Measurements from ENCODE around the gene SUN1.

- TF ChIP-seq GATA2 (IDR thresholded peaks at IDR 0.05; ENCODE audit: low read depth, low read length) (no peak), GATA3 (IDR thresholded peaks at IDR 0.05; ENCODE audit: low read depth, low read length) (no peak)
These were observed 56.7 kb downstream of the SUN1 start for GRCh38 chr7:889025-889390.

Measured in SH-SY5Y (cell line).